CD4-positive, alpha-beta T cell treated with Interleukin-2 at 100 ng/mL for 4 hours (primary cell): ENCODE measurements around the gene FBXO28.
A peak's percentile ranks its signal among the peaks of the same experiment; 100 is the strongest.

Source experiments
- DNase-seq: peaks from one replicate; pipeline ENCODE4 v3.0.0-alpha.2; 2020; ENCODE audit warnings: low spot score

The FBXO28 gene

GRCh38 chr1:224095867-224096266, 18.0 kb upstream of the FBXO28 start:
- no peak for DNase-seq

- DNase-seq = no peak
Observed at GRCh38 chr1:224096773-224097172, 17.1 kb upstream of the FBXO28 start.

DNA sequence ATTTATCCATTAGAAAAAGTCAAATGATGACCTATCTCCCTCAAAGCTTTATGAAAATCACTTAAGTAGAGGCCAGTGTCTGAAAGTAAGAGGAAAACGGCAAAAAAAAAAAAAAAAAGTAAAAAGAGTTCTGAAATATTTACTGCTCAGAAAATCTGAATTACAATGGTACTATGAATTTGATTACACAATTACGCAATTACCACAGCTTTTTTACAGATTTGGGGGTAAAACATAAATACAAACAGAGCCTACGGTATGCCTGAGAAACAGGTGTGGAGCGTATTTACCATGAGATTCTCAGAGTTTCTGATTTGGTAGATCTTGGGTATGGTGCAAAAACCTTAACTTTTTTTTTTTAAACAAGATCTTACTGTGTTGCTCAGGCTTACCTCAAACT, 15.9 kb upstream of the FBXO28 start:
- no peak for DNase-seq

GRCh38 chr1:224106568-224107281, 7.2 kb upstream of the FBXO28 start:
- no peak for DNase-seq

- no peak for DNase-seq
Observed at GRCh38 chr1:224107282-224107625, 6.7 kb upstream of the FBXO28 start.

GRCh38 chr1:224108991-224109390, 4.9 kb upstream of the FBXO28 start:
- no peak for DNase-seq

GRCh38 chr1:224109981-224110380, 3.9 kb upstream of the FBXO28 start:
- no peak for DNase-seq

DNA sequence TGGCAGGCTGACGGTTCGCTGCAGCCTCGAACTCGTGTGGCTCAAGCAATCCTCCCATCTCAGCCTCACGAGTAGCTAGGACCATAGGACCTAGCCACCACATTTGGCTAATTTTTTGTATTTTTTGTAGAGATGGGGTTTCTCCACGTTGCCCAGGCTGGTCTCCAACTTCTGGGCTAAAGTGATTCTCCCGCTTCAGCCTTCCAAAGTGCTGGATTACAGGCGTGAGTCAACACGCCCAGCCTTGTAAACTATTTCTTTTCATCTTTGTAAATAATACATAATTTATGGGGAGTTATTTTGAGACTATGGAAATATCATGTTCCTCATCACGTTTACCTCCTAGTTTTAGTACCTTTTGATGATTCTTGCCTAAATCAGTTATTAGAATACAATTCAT, 906 bp upstream of the FBXO28 start:
- no peak for DNase-seq

GRCh38 chr1:224113545-224113917, 380 bp upstream of the FBXO28 start:
- no peak for DNase-seq

DNA sequence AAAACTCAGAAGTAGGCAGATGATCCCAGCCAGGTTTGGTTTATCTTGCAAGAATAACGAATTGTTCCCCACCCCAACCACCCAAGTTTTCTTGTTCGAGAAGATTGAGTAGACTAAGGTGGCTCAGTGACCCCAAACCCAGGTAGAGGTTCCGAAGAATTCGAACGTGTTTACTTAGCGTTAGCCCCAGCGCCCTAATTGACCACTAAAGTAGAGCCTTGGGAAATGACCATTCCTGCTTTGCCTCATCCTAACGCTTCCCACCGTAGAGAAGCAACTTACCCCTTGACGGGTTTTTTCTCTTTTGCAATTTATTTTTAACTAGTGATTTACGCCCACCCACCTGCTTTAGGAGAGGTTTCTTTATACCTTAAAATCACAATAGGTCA, 870 bp downstream of the FBXO28 start:
- DNase-seq = no peak

- peak; percentile 57 for DNase-seq
Observed at GRCh38 chr1:224116131-224116530, 2.2 kb downstream of the FBXO28 start.

GRCh38 chr1:224118688-224119087, 4.8 kb downstream of the FBXO28 start:
- no peak for DNase-seq

GRCh38 chr1:224123136-224123535, 9.2 kb downstream of the FBXO28 start:
- DNase-seq = no peak

GRCh38 chr1:224124220-224124619, 10.3 kb downstream of the FBXO28 start:
- no peak for DNase-seq

DNA sequence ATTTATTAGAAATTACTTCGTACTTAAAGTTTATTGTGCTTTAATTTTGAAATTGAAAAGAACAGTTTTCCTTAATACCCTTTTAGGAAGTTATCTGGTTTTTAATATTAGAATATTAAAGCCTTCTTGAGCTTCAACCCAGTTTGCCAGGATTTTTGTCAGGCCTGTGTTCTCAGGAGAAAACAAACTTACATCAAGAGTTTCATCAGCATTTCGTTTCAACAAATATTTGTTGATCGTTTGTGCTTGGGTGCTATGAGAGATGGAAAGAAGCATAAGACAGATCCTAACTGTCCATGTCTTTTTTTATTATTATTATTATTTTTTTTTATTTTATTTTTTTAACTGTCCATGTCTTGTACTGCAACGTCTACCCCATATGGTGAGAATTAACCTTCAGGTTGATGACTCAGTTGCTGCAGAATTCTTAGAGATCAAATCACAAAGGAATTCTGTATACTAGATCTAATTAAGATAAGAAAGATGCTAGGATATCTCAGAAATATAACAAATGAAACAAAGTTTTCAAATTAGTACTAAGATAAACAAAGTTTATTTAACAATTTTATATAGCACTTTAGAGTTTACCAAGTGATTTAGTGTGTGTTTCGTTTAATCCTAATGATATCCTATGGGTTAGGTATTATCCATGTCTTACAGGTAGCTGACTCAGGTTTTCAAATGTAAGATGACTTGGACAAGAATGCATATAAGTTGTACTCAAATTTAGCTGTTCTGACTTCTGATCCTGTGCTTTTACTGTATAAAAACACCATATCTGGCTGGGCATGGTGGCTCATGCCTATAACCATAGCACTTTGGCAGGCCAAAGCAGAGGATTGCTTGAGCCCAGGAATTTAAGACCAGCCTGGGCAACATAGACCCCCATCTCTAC, 14.3 kb downstream of the FBXO28 start:
- no peak for DNase-seq

GRCh38 chr1:224131253-224131652, 17.3 kb downstream of the FBXO28 start:
- DNase-seq = no peak

- no peak for DNase-seq
Observed at GRCh38 chr1:224132901-224133300, 19.0 kb downstream of the FBXO28 start.

- no peak for DNase-seq
Observed at GRCh38 chr1:224133741-224134299, 19.9 kb downstream of the FBXO28 start.

GRCh38 chr1:224137518-224137917, 23.6 kb downstream of the FBXO28 start:
- DNase-seq = no peak

DNA sequence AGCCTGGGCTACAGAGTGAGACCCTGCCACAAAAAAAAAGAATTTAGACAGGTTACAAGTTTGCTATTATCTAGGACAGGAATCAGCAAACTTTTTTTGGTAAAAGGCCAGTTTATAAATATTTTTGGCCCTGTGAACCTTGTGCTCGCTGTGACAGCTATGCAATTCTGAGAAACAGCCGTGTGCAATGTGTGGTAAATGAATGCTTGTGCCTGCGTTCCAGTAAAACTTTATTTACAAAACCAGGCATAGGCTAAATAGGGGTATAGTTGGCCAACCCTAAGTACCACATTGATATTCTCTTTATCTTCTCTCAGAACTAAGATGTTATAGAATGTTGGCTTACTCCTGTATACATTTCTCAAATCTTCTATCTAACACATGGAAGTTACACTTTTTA, 24.3 kb downstream of the FBXO28 start:
- no peak for DNase-seq

DNA sequence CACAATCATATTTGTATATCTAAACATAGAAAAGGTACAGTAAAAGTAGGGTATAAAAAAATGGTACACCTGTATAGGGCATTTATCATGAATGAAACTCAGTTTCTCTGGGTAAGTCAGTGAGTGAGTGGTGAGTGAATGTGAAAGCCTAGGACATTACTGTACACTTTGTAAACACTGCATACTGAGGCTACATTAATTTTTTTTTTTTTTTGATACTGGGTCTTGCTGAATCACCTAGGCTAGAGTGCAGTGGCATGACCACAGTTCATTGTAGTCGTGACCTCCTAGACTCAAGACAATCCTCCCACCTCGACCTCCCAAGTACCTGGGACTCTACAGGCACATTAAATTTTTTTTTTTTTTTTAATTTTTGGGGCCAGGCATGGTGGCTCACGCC, 27.8 kb downstream of the FBXO28 start:
- no peak for DNase-seq

DNA sequence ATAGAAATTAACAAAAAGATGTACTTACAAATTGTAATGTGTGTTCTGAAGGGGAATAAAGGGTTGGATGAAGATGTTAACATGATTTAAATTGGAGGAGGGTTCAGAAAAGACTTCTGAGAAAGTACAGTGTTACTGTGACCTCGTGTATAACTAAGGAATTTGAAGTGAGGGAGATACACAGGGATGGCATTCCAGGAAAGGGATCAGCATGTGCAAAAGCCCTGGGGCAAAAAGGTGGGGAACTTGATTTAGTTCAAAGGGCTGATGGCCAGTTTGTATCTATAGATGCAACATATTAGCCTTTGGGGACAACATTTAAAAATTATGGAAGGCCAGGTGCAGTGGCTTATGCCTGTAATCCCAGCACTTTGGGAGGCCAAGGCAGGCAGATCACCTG, 35.8 kb downstream of the FBXO28 start:
- DNase-seq = no peak

- no peak for DNase-seq
Observed at GRCh38 chr1:224151117-224151516, 37.2 kb downstream of the FBXO28 start.
